A673 (cell line): ENCODE results near the gene SH3TC1. TPM values are rescaled to one million over a fixed set of nuclear protein-coding genes. Genes with fewer than 3 reads are reported as not detected.

ENCODE experiments used
- BruUV-seq: library from RNA; stranded (reverse); fragments of 400-500 nt; replicated peaks from 2 replicates; lab custom pipeline; 2021; lab: Mats Ljungman, UMichigan
- CTCF ChIA-PET: fragments of 300-600 bp; sonication (Branson Sonifier 250); formaldehyde crosslinking; loops from one replicate; lab custom pipeline; 2022; ENCODE audit warnings: antibody characterized with exemption; lab: Charles Lee
- POLR2A ChIA-PET: fragments of 300-600 bp; sonication (Branson Sonifier 250); formaldehyde crosslinking; loops from one replicate; lab custom pipeline; 2022; ENCODE audit warnings: antibody characterized with exemption; ENCODE audit not compliant: low non-redundant PET; lab: Charles Lee
- DNase-seq: peaks from one replicate; pipeline ENCODE4 v3.0.0-alpha.2; 2015; ENCODE audit warnings: low spot score
- H3K27ac ChIP-seq: fragments of 200-600 bp; sonication (generic); 2 replicates; pipeline ENCODE4 v1.5.1; 2016; ENCODE audit warnings: mixed run types, low read depth, mild to moderate bottlenecking, mixed read lengths, antibody characterized with exemption, low read length; ENCODE audit not compliant: poor library complexity, severe bottlenecking
- H3K27me3 ChIP-seq: fragments of 200-600 bp; sonication (generic); replicated peaks from 2 replicates; pipeline ENCODE4 v1.6.1; 2017; ENCODE audit warnings: mixed run types, low read depth, mild to moderate bottlenecking, mixed read lengths, antibody characterized with exemption, low read length; ENCODE audit not compliant: insufficient read depth, poor library complexity
- H3K36me3 ChIP-seq: fragments of 200-600 bp; sonication (generic); 2 replicates; pipeline ENCODE4 v1.6.1; 2016; ENCODE audit warnings: mixed run types, mild to moderate bottlenecking, mixed read lengths, antibody characterized with exemption, low read length; ENCODE audit not compliant: insufficient read depth, poor library complexity, severe bottlenecking
- H3K4me1 ChIP-seq: fragments of 200-600 bp; sonication (generic); 2 replicates; pipeline ENCODE4 v1.6.1; 2017; ENCODE audit warnings: mixed run types, mild to moderate bottlenecking, mixed read lengths, antibody characterized with exemption, low read length; ENCODE audit not compliant: insufficient read depth, poor library complexity, severe bottlenecking
- H3K4me3 ChIP-seq: fragments of 200-600 bp; sonication (generic); 2 replicates; pipeline ENCODE4 v1.5.1; 2016; ENCODE audit warnings: low read depth, mixed run types, mild to moderate bottlenecking, mixed read lengths, low read length; ENCODE audit not compliant: poor library complexity, severe bottlenecking
- H3K9me3 ChIP-seq: fragments of 200-600 bp; sonication (generic); 2 replicates; pipeline ENCODE4 v1.6.1; 2016; ENCODE audit warnings: mixed run types, low read depth, mild to moderate bottlenecking, mixed read lengths, antibody characterized with exemption, low read length; ENCODE audit not compliant: poor library complexity, severe bottlenecking
- CTCF ChIP-seq: fragments of 300-800, 200-600 bp; sonication (generic); conservative IDR thresholded peaks from 2 replicates; pipeline ENCODE4 v1.5.1; 2017; ENCODE audit warnings: low read depth, mild to moderate bottlenecking, antibody characterized with exemption, low read length, moderate library complexity, mixed read lengths
- EZH2 ChIP-seq: fragments of 200-600 bp; sonication (generic); IDR thresholded peaks from 2 replicates; pipeline ENCODE4 v1.6.1; 2017; ENCODE audit warnings: borderline replicate concordance, low read depth, mild to moderate bottlenecking, mixed read lengths, antibody characterized with exemption, low read length; ENCODE audit not compliant: poor library complexity, severe bottlenecking
- intact Hi-C: fragments of 100-400 bp; cut with micrococcal nuclease; formaldehyde crosslinking; loops from one replicate; pipeline ENCODE4 v1.10.0; 2022; ENCODE audit not compliant: unreplicated experiment
- total RNA-seq: library from RNA; stranded (reverse); gene quantifications from 2 replicates; pipeline ENCODE4 v1.2.3, GENCODE V29; 2021

The SH3TC1 gene
- total RNA-seq, 1 experiment from 2014 or later = 0.71 TPM

GRCh38 chr4:8165374-8165896, 33.7 kb upstream of the SH3TC1 start:
- CTCF ChIA-PET = no interaction called here
- POLR2A ChIA-PET = no interaction called here
- Histone ChIP-seq H3K9me3 (no peaks in the 10 kb centered on the region), H3K36me3 (no peaks in the 10 kb centered on the region), H3K4me3 (no peak overlapping the region), H3K27ac (no peak overlapping the region), H3K27me3 (no peaks in the 10 kb centered on the region), H3K4me1 (no peaks in the 10 kb centered on the region)
- DNase-seq = no peak
- TF ChIP-seq EZH2 (no peak), CTCF (no peak)
- intact Hi-C loops = no loop called here
- no TSS peak for BruUV-seq

- H3K9me3 ChIP-seq = no peaks in the 10 kb centered on the region
- H3K4me1 ChIP-seq = no peaks in the 10 kb centered on the region
- ChIA-PET CTCF (no interaction called here), POLR2A (no interaction called here)
- H3K27me3 ChIP-seq = no peaks in the 10 kb centered on the region
- H3K36me3 ChIP-seq = no peaks in the 10 kb centered on the region
- no peak for TF ChIP-seq EZH2
- no peak for TF ChIP-seq CTCF
- BruUV-seq = no TSS peak
- no peak overlapping the region for H3K27ac ChIP-seq
- no peak overlapping the region for H3K4me3 ChIP-seq
- no peak for DNase-seq
- intact Hi-C loops = no loop called here
These were observed 31.8 kb upstream of the SH3TC1 start for GRCh38 chr4:8167291-8167690.

GRCh38 chr4:8167815-8168214, 31.3 kb upstream of the SH3TC1 start:
- Histone ChIP-seq H3K36me3 (no peaks in the 10 kb centered on the region), H3K27me3 (no peaks in the 10 kb centered on the region), H3K9me3 (no peaks in the 10 kb centered on the region), H3K4me1 (no peaks in the 10 kb centered on the region), H3K27ac (no peak overlapping the region), H3K4me3 (no peak overlapping the region)
- no peak for DNase-seq
- no TSS peak for BruUV-seq
- TF ChIP-seq EZH2 (no peak), CTCF (no peak)
- POLR2A ChIA-PET = no interaction called here
- intact Hi-C loops = no loop called here
- CTCF ChIA-PET = no interaction called here
